Esophagus squamous epithelium (tissue), 5 donors: ENCODE results near the gene GUCY2D. TPM values are rescaled to one million over a fixed set of nuclear protein-coding genes. Genes with fewer than 3 reads are reported as not detected.

Experiments used
- DNase-seq: peaks from one replicate; lab custom pipeline; 2025; lab: John Stamatoyannopoulos, UW
- H3K27ac ChIP-seq, 4 donors: fragments of 200-600 bp; sonication (generic); one replicate each; pipeline ENCODE4 v1.5.1; 2016 to 2019; ENCODE audit warnings: mild to moderate bottlenecking in 1 of 4
- H3K27me3 ChIP-seq, 4 donors: fragments of 200-600 bp; sonication (generic); 1 replicate in 3 of 4; 2 replicates in 1 of 4; pipeline versions ENCODE4 v1.5.1 to v1.6.0; 2017 to 2021; ENCODE audit warnings: antibody characterized with exemption in 1 of 4
- H3K36me3 ChIP-seq, 3 donors: fragments of 200-600 bp; sonication (generic); one replicate each; pipeline ENCODE4 v1.5.1; 2016 to 2019
- H3K4me1 ChIP-seq, 3 donors: fragments of 200-600 bp; sonication (generic); one replicate each; pipeline ENCODE4 v1.5.1; 2017 to 2019
- H3K4me3 ChIP-seq, 4 donors: fragments of 200-600 bp; sonication (generic); 1 replicate in 3 of 4; 2 replicates in 1 of 4; pipeline ENCODE4 v1.5.1; 2016 to 2019; ENCODE audit warnings: mild to moderate bottlenecking in 2 of 4, moderate library complexity in 1 of 4
- H3K9me3 ChIP-seq, 3 donors: fragments of 200-600 bp; sonication (generic); one replicate each; pipeline ENCODE4 v1.5.1; 2016 to 2019
- POLR2A ChIP-seq, 4 donors: fragments of 450-650 bp; IDR thresholded peaks; one replicate each; pipeline ENCODE4 v1.6.1; 2017; ENCODE audit warnings: antibody characterized with exemption in 4 of 4, mild to moderate bottlenecking in 4 of 4, moderate library complexity in 3 of 4
- WGBS, 2 donors: methylation state at CpG; one replicate each; pipeline ENCODE4 v1.1.5; 2018; 5-methylcytosine and 5-hydroxymethylcytosine counted together
- intact Hi-C: fragments of 100-400 bp; cut with DNase I; formaldehyde crosslinking; loops from one replicate; pipeline ENCODE4 v1.15.0; 2022
- total RNA-seq, 4 donors: library from RNA; depleted of rRNA; stranded (reverse); fragments of >200 nt; gene quantifications; one replicate each; pipeline ENCODE4 v1.1.0, GENCODE V29; 2016
- TF ChIP-seq, protein P1 (sequence below), 6 experiments: fragments of 450-650 bp in 4 of 6; fragments of 200-600 bp in 2 of 6; sonication (generic) in 2 of 6; IDR thresholded peaks; one replicate each; pipeline ENCODE4 v1.5.1; 2016 to 2019; ENCODE audit warnings: antibody characterized with exemption in 6 of 6, mild to moderate bottlenecking in 4 of 6, moderate library complexity in 4 of 6
- donor health status: DM: yes; HTN: yes; CAD: no.

Gene GUCY2D
- total RNA-seq, 4 donors from 2014 or later = not detected

DNA sequence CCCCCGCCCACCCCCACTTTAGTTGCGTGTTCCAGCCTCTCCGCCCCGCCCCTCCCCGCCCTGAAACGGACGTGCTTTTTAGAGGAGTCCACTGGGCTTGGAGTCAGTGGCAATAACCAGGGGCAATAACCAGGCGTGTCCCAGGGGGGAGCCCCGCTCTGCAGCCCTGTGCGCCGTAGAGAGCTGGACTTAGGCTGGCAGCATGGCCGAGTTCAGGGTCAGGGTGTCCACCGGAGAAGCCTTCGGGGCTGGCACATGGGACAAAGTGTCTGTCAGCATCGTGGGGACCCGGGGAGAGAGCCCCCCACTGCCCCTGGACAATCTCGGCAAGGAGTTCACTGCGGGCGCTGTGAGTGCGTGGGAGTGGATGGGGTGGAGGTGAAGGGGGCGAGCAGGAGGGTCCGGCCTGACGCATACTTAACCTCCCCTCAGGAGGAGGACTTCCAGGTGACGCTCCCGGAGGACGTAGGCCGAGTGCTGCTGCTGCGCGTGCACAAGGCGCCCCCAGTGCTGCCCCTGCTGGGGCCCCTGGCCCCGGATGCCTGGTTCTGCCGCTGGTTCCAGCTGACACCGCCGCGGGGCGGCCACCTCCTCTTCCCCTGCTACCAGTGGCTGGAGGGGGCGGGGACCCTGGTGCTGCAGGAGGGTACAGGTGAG lies 36.7 kb downstream of the GUCY2D start, which contains the start of gene ALOX15B:
Gene ALOX15B (plus strand): TSS at position 106 of the 657 bp plus-strand sequence. CDS start 97 bp downstream, at position 203.
- Histone ChIP-seq H3K4me3 (peak within 1 kb of the TSS; percentile 48 to 69 (median 58)), H3K4me1 (peaks cover 8 to 49% (median 24%) of the 10 kb centered on the region in 3 donors), H3K9me3 (no peaks in the 10 kb centered on the region), H3K27ac (peak within 1 kb of the TSS; percentile 36 to 84 (median 82)), H3K36me3 (peaks cover 0 to 15% (median 0%) of the 10 kb centered on the region in 3 donors), H3K27me3 (peaks cover 0 to 41% (median 0%) of the 10 kb centered on the region in 4 donors)
- intact Hi-C loops = no loop called here
- peak in 1 of 4 donors; percentile 34 for TF ChIP-seq POLR2A (IDR thresholded peaks at IDR 0.05)
- TF ChIP-seq, protein P1, sequence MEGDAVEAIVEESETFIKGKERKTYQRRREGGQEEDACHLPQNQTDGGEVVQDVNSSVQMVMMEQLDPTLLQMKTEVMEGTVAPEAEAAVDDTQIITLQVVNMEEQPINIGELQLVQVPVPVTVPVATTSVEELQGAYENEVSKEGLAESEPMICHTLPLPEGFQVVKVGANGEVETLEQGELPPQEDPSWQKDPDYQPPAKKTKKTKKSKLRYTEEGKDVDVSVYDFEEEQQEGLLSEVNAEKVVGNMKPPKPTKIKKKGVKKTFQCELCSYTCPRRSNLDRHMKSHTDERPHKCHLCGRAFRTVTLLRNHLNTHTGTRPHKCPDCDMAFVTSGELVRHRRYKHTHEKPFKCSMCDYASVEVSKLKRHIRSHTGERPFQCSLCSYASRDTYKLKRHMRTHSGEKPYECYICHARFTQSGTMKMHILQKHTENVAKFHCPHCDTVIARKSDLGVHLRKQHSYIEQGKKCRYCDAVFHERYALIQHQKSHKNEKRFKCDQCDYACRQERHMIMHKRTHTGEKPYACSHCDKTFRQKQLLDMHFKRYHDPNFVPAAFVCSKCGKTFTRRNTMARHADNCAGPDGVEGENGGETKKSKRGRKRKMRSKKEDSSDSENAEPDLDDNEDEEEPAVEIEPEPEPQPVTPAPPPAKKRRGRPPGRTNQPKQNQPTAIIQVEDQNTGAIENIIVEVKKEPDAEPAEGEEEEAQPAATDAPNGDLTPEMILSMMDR (IDR thresholded peaks at IDR 0.05) = no peak
- no peak for DNase-seq
- 0 to 4% methylated on average over 3 to 9 of the region's 37 CpGs for WGBS, 2 donors

DNA sequence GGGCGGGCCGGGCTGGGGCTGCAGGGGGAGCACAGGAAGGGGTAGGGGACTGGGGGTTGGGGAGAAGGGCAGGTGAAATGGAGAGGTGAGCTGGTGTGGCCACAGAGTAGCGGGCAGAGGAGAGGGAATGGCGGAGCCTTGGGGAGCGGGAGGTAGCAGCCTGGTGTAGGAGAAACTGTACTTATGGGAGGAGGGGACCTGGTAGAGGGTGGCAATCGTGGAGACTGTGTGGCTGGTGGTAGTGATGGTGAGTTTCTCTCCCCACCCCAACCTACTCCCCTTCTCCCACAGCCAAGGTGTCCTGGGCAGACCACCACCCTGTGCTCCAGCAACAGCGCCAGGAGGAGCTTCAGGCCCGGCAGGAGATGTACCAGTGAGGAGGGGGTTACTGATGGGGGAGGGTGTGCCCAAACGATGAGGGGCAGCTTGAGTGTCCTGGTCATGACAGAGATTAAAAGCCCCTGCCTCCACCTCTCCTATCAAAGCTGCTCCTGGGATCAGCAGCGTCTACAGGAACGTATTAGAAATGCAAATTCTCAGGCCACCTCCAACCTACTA lies 37.3 kb downstream of the GUCY2D start:
- WGBS, 2 donors = 49 to 73% methylated on average over 7 to 9 of the region's 11 CpGs
- no peak for DNase-seq
- peaks cover 8 to 46% (median 24%) of the 10 kb centered on the region in 3 donors for H3K4me1 ChIP-seq
- intact Hi-C loops = loop anchor here (10.0 kb wide), 1 partner anchor 45 kb away; no protein-coding TSS in a partner anchor
- H3K4me3 ChIP-seq = peak overlapping the region; percentile 48 to 69 (median 58)
- peaks cover 0 to 39% (median 0%) of the 10 kb centered on the region in 4 donors for H3K27me3 ChIP-seq
- TF ChIP-seq, protein P1 (IDR thresholded peaks at IDR 0.05) = no peak
- no peak for TF ChIP-seq POLR2A (IDR thresholded peaks at IDR 0.05)
- no peaks in the 10 kb centered on the region for H3K9me3 ChIP-seq
- peak overlapping the region; percentile 36 to 84 (median 82) for H3K27ac ChIP-seq
- H3K36me3 ChIP-seq = peaks cover 0 to 15% (median 0%) of the 10 kb centered on the region in 3 donors

DNA sequence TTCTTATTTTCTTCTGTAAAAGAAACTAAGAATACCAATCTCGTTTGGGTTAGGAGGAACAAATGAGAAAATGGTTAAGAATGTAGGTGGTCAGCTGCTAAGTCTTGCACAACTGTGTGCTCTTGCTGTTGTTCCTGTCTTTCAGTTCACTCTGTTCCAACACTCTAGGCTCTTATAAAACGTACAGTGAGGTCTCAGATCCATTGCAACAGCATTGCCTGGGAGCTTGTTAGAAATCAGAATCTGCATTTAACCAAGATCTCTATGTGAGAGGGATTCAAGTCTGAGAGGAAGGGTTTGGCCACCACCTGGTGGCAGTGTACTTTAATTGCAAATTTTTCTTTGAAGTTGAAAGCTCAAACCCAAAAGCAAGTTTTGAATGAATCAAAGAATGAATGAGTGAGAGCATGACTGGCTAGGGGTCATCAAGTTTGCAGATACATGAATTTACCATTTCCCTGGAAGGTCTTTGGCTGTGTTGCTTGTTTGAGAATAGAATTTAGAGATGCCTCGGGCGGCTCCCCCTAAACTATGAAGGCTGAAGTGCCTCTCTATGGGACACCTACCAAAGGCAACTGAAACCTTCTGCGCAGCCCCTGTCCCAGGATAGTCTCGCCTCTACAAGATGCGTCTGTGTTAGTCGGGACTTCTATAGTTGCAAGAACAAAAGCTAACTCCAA lies 39.0 kb downstream of the GUCY2D start:
- H3K27me3 ChIP-seq = peaks cover 0 to 53% (median 0%) of the 10 kb centered on the region in 4 donors
- peak overlapping the region; percentile 81 to 89 (median 84) for H3K27ac ChIP-seq
- intact Hi-C loops = loop anchor here (10.0 kb wide), 1 partner anchor 47 kb away; no protein-coding TSS in a partner anchor
- DNase-seq = no peak
- H3K4me1 ChIP-seq = peaks cover 8 to 46% (median 24%) of the 10 kb centered on the region in 3 donors
- peak overlapping the region in 2 of 4 donors; percentile 37 to 56 for H3K4me3 ChIP-seq
- 51 to 59% methylated on average over 7 to 8 of the region's 8 CpGs for WGBS, 2 donors
- peaks cover 0 to 15% (median 0%) of the 10 kb centered on the region in 3 donors for H3K36me3 ChIP-seq
- TF ChIP-seq, protein P1 (IDR thresholded peaks at IDR 0.05) = peak; percentile 50 to 82 (median 63)
- TF ChIP-seq POLR2A (IDR thresholded peaks at IDR 0.05) = no peak
- no peaks in the 10 kb centered on the region for H3K9me3 ChIP-seq

DNA sequence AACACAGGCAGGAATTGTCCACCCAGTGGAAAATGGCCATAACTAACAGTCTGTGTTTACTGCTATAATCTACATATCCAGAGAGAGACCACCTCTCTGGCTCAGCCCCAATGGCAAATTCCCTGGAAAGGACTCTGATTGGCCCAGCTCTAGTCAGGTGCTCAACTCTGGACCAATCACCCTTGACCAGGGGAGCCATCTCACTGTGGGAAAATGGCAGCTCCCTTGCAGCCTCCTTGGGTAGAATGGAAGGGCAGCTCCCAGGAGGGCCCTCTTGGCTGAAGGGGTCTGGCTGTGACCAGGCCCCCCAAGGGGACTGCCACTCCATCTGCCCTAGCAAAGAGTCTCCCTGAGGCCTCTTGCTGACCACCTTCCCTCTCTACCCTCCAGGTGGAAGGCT lies 39.6 kb downstream of the GUCY2D start:
- DNase-seq = no peak
- Histone ChIP-seq H3K27me3 (peaks cover 0 to 59% (median 0%) of the 10 kb centered on the region in 4 donors), H3K36me3 (peaks cover 0 to 15% (median 0%) of the 10 kb centered on the region in 3 donors), H3K4me1 (peaks cover 8 to 46% (median 24%) of the 10 kb centered on the region in 3 donors), H3K9me3 (no peaks in the 10 kb centered on the region), H3K4me3 (no peak overlapping the region), H3K27ac (peak overlapping the region in 1 of 4 donors; percentile 31)
- intact Hi-C loops = loop anchor here (10.0 kb wide), 1 partner anchor 47 kb away; no protein-coding TSS in a partner anchor
- TF ChIP-seq POLR2A (IDR thresholded peaks at IDR 0.05) = no peak
- TF ChIP-seq, protein P1 (IDR thresholded peaks at IDR 0.05) = no peak
